ENCODE data around the gene PLOD2. TPM values are rescaled to one million over a fixed set of nuclear protein-coding genes. Genes with fewer than 3 reads are reported as not detected.
A peak's percentile ranks its signal among the peaks of the same experiment; 100 is the strongest.

PLOD2 gene
- total and polyA plus RNA-seq, 7 donors, result 2.0 to 15.7 (median 7.5) TPM

DNA sequence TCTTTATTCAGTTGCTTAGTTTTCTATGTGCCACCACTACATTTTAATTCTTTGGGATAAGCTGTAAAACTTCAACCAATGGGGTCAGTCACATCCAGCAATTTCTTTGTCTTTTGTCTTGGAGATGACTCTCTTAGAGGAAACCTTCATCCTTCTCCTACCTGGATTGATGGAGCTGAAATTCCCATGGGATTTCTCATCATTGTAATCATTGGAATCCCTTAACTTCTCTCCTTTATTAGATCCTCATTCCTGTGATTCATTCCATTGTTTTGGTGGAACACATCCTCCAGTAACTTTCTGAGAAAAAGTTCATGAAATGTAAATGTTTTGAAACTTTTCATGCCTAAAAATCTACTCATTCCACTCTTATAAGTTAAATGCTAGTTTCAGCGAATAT is 9.6 kb upstream of the PLOD2 start:
- H3K4me1 ChIP-seq, result no peaks in the 10 kb centered on the region

DNA sequence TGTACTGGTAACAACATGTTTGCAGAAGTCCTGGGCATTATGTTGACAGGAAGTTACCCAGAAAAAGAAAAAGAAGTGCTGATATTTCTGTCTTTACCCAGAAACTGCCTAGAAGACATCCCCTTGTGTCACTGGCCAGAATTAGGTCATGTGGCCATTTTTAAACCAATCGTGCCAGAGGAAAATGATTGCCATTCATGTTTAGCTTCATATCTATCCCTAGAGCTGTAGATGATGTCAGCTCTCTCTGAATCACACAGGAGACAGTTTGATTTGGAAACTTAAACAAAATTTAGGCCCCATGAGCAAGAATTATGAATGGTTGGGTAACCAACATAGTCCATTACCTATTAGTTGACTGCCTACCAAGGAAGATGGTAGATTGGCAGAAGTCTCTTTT is 8.9 kb upstream of the PLOD2 start:
- DNase-seq (no peak), ATAC-seq (no peak)
- TF ChIP-seq, protein P1, sequence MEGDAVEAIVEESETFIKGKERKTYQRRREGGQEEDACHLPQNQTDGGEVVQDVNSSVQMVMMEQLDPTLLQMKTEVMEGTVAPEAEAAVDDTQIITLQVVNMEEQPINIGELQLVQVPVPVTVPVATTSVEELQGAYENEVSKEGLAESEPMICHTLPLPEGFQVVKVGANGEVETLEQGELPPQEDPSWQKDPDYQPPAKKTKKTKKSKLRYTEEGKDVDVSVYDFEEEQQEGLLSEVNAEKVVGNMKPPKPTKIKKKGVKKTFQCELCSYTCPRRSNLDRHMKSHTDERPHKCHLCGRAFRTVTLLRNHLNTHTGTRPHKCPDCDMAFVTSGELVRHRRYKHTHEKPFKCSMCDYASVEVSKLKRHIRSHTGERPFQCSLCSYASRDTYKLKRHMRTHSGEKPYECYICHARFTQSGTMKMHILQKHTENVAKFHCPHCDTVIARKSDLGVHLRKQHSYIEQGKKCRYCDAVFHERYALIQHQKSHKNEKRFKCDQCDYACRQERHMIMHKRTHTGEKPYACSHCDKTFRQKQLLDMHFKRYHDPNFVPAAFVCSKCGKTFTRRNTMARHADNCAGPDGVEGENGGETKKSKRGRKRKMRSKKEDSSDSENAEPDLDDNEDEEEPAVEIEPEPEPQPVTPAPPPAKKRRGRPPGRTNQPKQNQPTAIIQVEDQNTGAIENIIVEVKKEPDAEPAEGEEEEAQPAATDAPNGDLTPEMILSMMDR (IDR thresholded peaks at IDR 0.05), result no peak
- no peaks in the 10 kb centered on the region for H3K27me3 ChIP-seq (ENCODE audit: insufficient read depth in 3 of 3, low read length in 2 of 3)
- H3K36me3 ChIP-seq (ENCODE audit: insufficient read depth in 1 of 2, low read depth in 1 of 2), result no peaks in the 10 kb centered on the region
- H3K4me1 ChIP-seq, result no peaks in the 10 kb centered on the region
- 89 to 97% (median 91%) methylated on average over 1 of the region's 1 CpG for WGBS, 3 donors
- H3K4me3 ChIP-seq, result no peak overlapping the region
- intact Hi-C loops (cut with DNase I), result no loop called here
- no peak overlapping the region for H3K27ac ChIP-seq
- H3K9me3 ChIP-seq, result no peaks in the 10 kb centered on the region

More for the DNA sequence above, 9.6 kb upstream of the PLOD2 start:
- ATAC-seq (no peak), DNase-seq (no peak)
- no peak overlapping the region for H3K27ac ChIP-seq
- no peaks in the 10 kb centered on the region for H3K36me3 ChIP-seq (ENCODE audit: insufficient read depth in 1 of 2, low read depth in 1 of 2)
- intact Hi-C loops (cut with DNase I), result no loop called here
- WGBS, 3 donors, result 93 to 96% (median 93%) methylated on average over 1 of the region's 1 CpG
- no peaks in the 10 kb centered on the region for H3K27me3 ChIP-seq (ENCODE audit: insufficient read depth in 3 of 3, low read length in 2 of 3)
- TF ChIP-seq, protein P1 (IDR thresholded peaks at IDR 0.05), result no peak
- no peaks in the 10 kb centered on the region for H3K9me3 ChIP-seq
- H3K4me3 ChIP-seq, result no peak overlapping the region

DNA sequence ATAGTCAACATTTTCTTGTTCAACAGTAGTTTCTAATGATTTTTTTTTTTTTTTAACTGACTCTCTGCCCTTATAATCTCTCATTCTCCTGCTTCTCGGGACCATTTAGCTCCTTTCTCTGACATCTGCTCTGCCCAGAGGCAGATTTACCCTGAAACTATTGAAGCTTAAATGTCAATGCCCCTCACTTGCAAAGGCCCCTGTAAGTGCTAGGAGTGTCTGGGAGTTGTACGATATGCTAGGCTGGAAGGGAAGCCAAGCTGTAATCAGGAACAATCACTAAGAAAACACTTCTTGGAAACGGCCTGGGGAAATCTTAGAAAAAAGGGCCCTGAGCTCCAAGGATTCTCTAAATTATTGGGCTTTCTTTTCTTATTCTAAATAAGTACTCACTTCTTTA is 5.8 kb upstream of the PLOD2 start:
- TF ChIP-seq, protein P1 (IDR thresholded peaks at IDR 0.05), result no peak
- H3K36me3 ChIP-seq (ENCODE audit: insufficient read depth in 1 of 2, low read depth in 1 of 2), result no peaks in the 10 kb centered on the region
- no peak for DNase-seq
- H3K4me1 ChIP-seq, result no peaks in the 10 kb centered on the region
- ATAC-seq, result peak in 1 of 4 donors; percentile 21
- no peaks in the 10 kb centered on the region for H3K9me3 ChIP-seq
- WGBS, 3 donors, result 38 to 70% (median 45%) methylated on average over 3 of the region's 3 CpGs
- no peak overlapping the region for H3K27ac ChIP-seq
- intact Hi-C loops (cut with DNase I), result no loop called here
- peaks cover 0 to 3% (median 0%) of the 10 kb centered on the region in 3 donors for H3K27me3 ChIP-seq (ENCODE audit: insufficient read depth in 3 of 3, low read length in 2 of 3)
- no peak overlapping the region for H3K4me3 ChIP-seq

DNA sequence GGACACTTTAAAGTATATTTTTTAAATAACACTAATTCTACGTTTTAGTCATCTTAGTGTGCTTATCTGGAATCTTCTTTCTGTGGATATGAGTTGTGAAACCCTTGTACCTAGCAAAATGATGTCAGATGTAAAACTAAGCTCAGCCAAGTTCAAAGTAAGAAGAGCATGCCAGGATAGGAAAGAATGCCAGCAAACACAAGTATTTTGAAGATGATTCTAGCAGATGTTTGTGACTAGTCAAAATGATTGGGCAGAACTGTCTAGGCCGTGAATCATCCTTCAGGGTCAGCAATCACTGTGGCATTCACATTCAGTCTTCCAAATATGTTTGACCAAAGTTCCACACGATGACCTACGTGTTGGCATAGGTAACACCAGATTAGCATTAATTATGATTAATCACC is 5.4 kb upstream of the PLOD2 start:
- no peaks in the 10 kb centered on the region for H3K9me3 ChIP-seq
- H3K36me3 ChIP-seq (ENCODE audit: insufficient read depth in 1 of 2, low read depth in 1 of 2), result no peaks in the 10 kb centered on the region
- DNase-seq (no peak), ATAC-seq (peak in 3 of 4 donors; percentile 27 to 61 (median 53))
- WGBS, 3 donors, result 43 to 58% (median 49%) methylated on average over 4 of the region's 4 CpGs
- H3K4me3 ChIP-seq, result no peak overlapping the region
- TF ChIP-seq, protein P1 (IDR thresholded peaks at IDR 0.05), result no peak
- no peaks in the 10 kb centered on the region for H3K4me1 ChIP-seq
- intact Hi-C loops (cut with DNase I), result no loop called here
- peaks cover 0 to 3% (median 0%) of the 10 kb centered on the region in 3 donors for H3K27me3 ChIP-seq (ENCODE audit: insufficient read depth in 3 of 3, low read length in 2 of 3)
- no peak overlapping the region for H3K27ac ChIP-seq

DNA sequence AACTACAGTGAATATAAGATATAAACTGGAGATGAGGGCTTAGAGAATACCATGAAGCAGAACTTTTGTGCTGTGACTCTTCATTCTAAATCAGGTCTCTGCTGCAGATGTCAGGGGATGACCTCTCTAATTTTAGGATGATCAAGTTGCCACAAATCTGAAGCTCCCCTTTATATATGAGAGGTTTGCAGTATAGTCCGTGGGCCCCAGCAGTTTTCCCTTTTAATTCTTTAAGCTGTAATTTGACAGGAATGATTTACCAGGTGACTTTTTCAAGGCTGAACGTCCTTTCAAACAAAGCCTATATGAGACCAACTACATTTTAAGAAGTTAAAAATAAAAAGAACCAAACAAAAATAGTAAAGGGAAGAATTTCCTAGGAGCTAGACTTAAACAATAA is 4.9 kb upstream of the PLOD2 start:
- Histone ChIP-seq H3K27me3 (ENCODE audit: insufficient read depth in 3 of 3, low read length in 2 of 3) (peaks cover 0 to 3% (median 0%) of the 10 kb centered on the region in 3 donors), H3K9me3 (no peaks in the 10 kb centered on the region), H3K36me3 (ENCODE audit: insufficient read depth in 1 of 2, low read depth in 1 of 2) (no peaks in the 10 kb centered on the region), H3K4me1 (no peaks in the 10 kb centered on the region), H3K27ac (no peak overlapping the region), H3K4me3 (no peak overlapping the region)
- DNase-seq, result no peak
- intact Hi-C loops (cut with DNase I), result no loop called here
- ATAC-seq, result no peak
- TF ChIP-seq, protein P1 (IDR thresholded peaks at IDR 0.05), result no peak
- WGBS, 3 donors, result 48 to 65% (median 61%) methylated on average over 2 of the region's 2 CpGs

Data from psoas muscle (tissue), 8 donors.